Trophoblast cell (in vitro differentiated cells and primary cell): ENCODE results near the gene TMEM88.

ENCODE experiments used
- DNase-seq, 2 donors: peaks; one replicate each; pipeline ENCODE4 v3.0.0-alpha.2; 2016
- H2AFZ ChIP-seq: 2 replicates; pipeline ENCODE4 v1.6.1; 2013; ENCODE audit warnings: low read length, moderate library complexity, mild to moderate bottlenecking; ENCODE audit not compliant: insufficient read depth, poor library complexity
- H2AK5ac ChIP-seq: 2 replicates; pipeline ENCODE4 v1.6.1; 2013; ENCODE audit warnings: mild to moderate bottlenecking, low read length
- H2BK120ac ChIP-seq: 2 replicates; pipeline ENCODE4 v1.6.1; 2013; ENCODE audit warnings: low read length, mild to moderate bottlenecking, moderate library complexity; ENCODE audit not compliant: insufficient read depth, poor library complexity
- H2BK12ac ChIP-seq: 2 replicates; pipeline ENCODE4 v1.6.1; 2013; ENCODE audit warnings: mild to moderate bottlenecking, low read length, moderate library complexity
- H2BK5ac ChIP-seq: 2 replicates; pipeline ENCODE4 v1.6.1; 2013; ENCODE audit warnings: low read length, low read depth, moderate library complexity, mild to moderate bottlenecking; ENCODE audit not compliant: poor library complexity
- H3K14ac ChIP-seq: 2 replicates; pipeline ENCODE4 v1.6.1; 2013; ENCODE audit warnings: mild to moderate bottlenecking, low read length
- H3K18ac ChIP-seq: 2 replicates; pipeline ENCODE4 v1.6.1; 2013; ENCODE audit warnings: mild to moderate bottlenecking, low read length
- H3K23ac ChIP-seq: 2 replicates; pipeline ENCODE4 v1.6.1; 2013; ENCODE audit warnings: low read length
- H3K27ac ChIP-seq: 2 replicates; pipeline ENCODE4 v1.5.1; 2013; ENCODE audit warnings: low read depth, mild to moderate bottlenecking, inconsistent platforms, low read length, moderate library complexity
- H3K27me3 ChIP-seq: 2 replicates; pipeline ENCODE4 v1.6.1; 2013; ENCODE audit warnings: inconsistent platforms, mild to moderate bottlenecking, low read length, moderate library complexity; ENCODE audit not compliant: insufficient read depth
- H3K36me3 ChIP-seq, 2 experiments: 1 replicate in 1 of 2; 2 replicates in 1 of 2; pipeline ENCODE4 v1.6.1; 2013; ENCODE audit warnings: low read length in 2 of 2, mild to moderate bottlenecking in 2 of 2, moderate library complexity in 1 of 2; ENCODE audit not compliant: insufficient read depth in 2 of 2, control insufficient read depth in 1 of 2
- H3K4ac ChIP-seq: 2 replicates; pipeline ENCODE4 v1.6.1; 2013; ENCODE audit warnings: low read depth, mild to moderate bottlenecking, low read length, moderate library complexity
- H3K4me1 ChIP-seq, 2 experiments: 1 replicate in 1 of 2; 2 replicates in 1 of 2; pipeline ENCODE4 v1.6.1; 2013; ENCODE audit warnings: low read length in 2 of 2, mild to moderate bottlenecking in 2 of 2, moderate library complexity in 1 of 2; ENCODE audit not compliant: insufficient read depth in 2 of 2, control insufficient read depth in 1 of 2
- H3K4me2 ChIP-seq: 2 replicates; pipeline ENCODE4 v1.6.1; 2013; ENCODE audit warnings: inconsistent platforms, mild to moderate bottlenecking, low read length, moderate library complexity
- H3K4me3 ChIP-seq: 2 replicates; pipeline ENCODE4 v1.5.1; 2013; ENCODE audit warnings: mild to moderate bottlenecking, low read depth, low read length, inconsistent platforms
- H3K79me1 ChIP-seq: one replicate; pipeline ENCODE4 v1.6.1; 2013; ENCODE audit warnings: low read length
- H3K79me2 ChIP-seq: 2 replicates; pipeline ENCODE4 v1.6.1; 2013; ENCODE audit warnings: low read length, mild to moderate bottlenecking; ENCODE audit not compliant: control insufficient read depth, insufficient read depth, poor library complexity
- H3K9ac ChIP-seq: 2 replicates; pipeline ENCODE4 v1.6.1; 2013; ENCODE audit warnings: mild to moderate bottlenecking, low read length
- H3K9me3 ChIP-seq: 2 replicates; pipeline ENCODE4 v1.6.1; 2013; ENCODE audit warnings: low read depth, mild to moderate bottlenecking, control low read depth, inconsistent platforms, low read length; ENCODE audit not compliant: insufficient read depth
- H4K12ac ChIP-seq: 2 replicates; pipeline ENCODE4 v1.6.1; 2013; ENCODE audit warnings: low read depth, mild to moderate bottlenecking, low read length, moderate library complexity
- H4K8ac ChIP-seq: 2 replicates; pipeline ENCODE4 v1.6.1; 2013; ENCODE audit warnings: low read depth, mild to moderate bottlenecking, low read length, moderate library complexity
- H4K91ac ChIP-seq: one replicate; pipeline ENCODE4 v1.6.1; 2013; ENCODE audit warnings: low read depth, mild to moderate bottlenecking, low read length, moderate library complexity
- WGBS: extraction: QIAGEN DNeasy Blood & Tissue Kit; methylation state at CpG from one replicate; pipeline ENCODE4 v1.1.7; 2013; ENCODE audit warnings: missing lambda C conversion rate; ENCODE audit not compliant: insufficient read length, insufficient coverage; ENCODE audit errors: extremely low coverage; 5-methylcytosine and 5-hydroxymethylcytosine counted together

TMEM88 gene

GRCh38 chr17:7857713-7858521 lies 3.1 kb downstream of the TMEM88 start, which contains the start of gene CYB5D1:
Gene CYB5D1 (plus strand): TSS chr17:7858003. CDS start chr17:7858135, 132 bp downstream.
- DNase-seq: peak; percentile 80 to 91
- no CpG with 5 or more reads among the region's 48 CpGs for WGBS
- Histone ChIP-seq H3K18ac (peak within 1 kb of the TSS; percentile 62), H3K9me3 (peaks cover 3% of the 10 kb centered on the region), H3K4me3 (peak within 1 kb of the TSS; percentile 79), H3K27ac (peak within 1 kb of the TSS; percentile 97), H3K4ac (peak within 1 kb of the TSS; percentile 24), H3K36me3 (peaks cover 19 to 20% of the 10 kb centered on the region in 2 experiments), H2BK5ac (peak within 1 kb of the TSS; percentile 89), H4K12ac (peak within 1 kb of the TSS; percentile 81), H2AK5ac (no peak within 1 kb of the TSS), H4K8ac (peak within 1 kb of the TSS; percentile 96), H3K4me1 (peaks cover 18 to 31% of the 10 kb centered on the region in 2 experiments), H4K91ac (peak within 1 kb of the TSS; percentile 92), H3K9ac (peak within 1 kb of the TSS; percentile 98), H3K27me3 (no peaks in the 10 kb centered on the region), H2BK12ac (no peak within 1 kb of the TSS), H3K79me1 (peaks cover 19% of the 10 kb centered on the region), H3K4me2 (peak within 1 kb of the TSS; percentile 78), H2AFZ (peak within 1 kb of the TSS; percentile 86), H3K79me2 (peaks cover 2% of the 10 kb centered on the region), H3K14ac (peak within 1 kb of the TSS; percentile 82), H2BK120ac (peak within 1 kb of the TSS; percentile 75), H3K23ac (no peak within 1 kb of the TSS)

- H3K4me3 ChIP-seq: peak overlapping the region; percentile 73
- no peak overlapping the region for H2AFZ ChIP-seq
- no peak overlapping the region for H3K14ac ChIP-seq
- H4K12ac ChIP-seq: peak overlapping the region; percentile 19
- peak in 1 of 2 donors; percentile 31 for DNase-seq
- no peak overlapping the region for H3K27ac ChIP-seq
- peak overlapping the region; percentile 83 for H4K8ac ChIP-seq
- H2BK5ac ChIP-seq: no peak overlapping the region
- H3K4ac ChIP-seq: no peak overlapping the region
- no peaks in the 10 kb centered on the region for H3K9me3 ChIP-seq
- no peak overlapping the region for H2BK12ac ChIP-seq
- no peak overlapping the region for H2BK120ac ChIP-seq
- H3K9ac ChIP-seq: peak overlapping the region; percentile 13
- peak overlapping the region; percentile 24 for H3K18ac ChIP-seq
- peaks cover 18 to 26% of the 10 kb centered on the region in 2 experiments for H3K4me1 ChIP-seq
- H3K27me3 ChIP-seq: no peaks in the 10 kb centered on the region
- peaks cover 14 to 17% of the 10 kb centered on the region in 2 experiments for H3K36me3 ChIP-seq
- no peak overlapping the region for H2AK5ac ChIP-seq
- peaks cover 19% of the 10 kb centered on the region for H3K79me1 ChIP-seq
- no peak overlapping the region for H3K23ac ChIP-seq
- peaks cover 2% of the 10 kb centered on the region for H3K79me2 ChIP-seq
- H4K91ac ChIP-seq: no peak overlapping the region
- H3K4me2 ChIP-seq: peak overlapping the region; percentile 78
- WGBS: no CpG with 5 or more reads among the region's 20 CpGs
Measured at GRCh38 chr17:7858522-7858810, 3.6 kb downstream of the TMEM88 start.

GRCh38 chr17:7859028-7859427 lies 4.2 kb downstream of the TMEM88 start:
- H3K4me1 ChIP-seq: peaks cover 18 to 26% of the 10 kb centered on the region in 2 experiments
- no peak overlapping the region for H4K8ac ChIP-seq
- H3K4ac ChIP-seq: no peak overlapping the region
- no peak overlapping the region for H3K4me3 ChIP-seq
- peak overlapping the region; percentile 78 for H3K4me2 ChIP-seq
- H3K27me3 ChIP-seq: no peaks in the 10 kb centered on the region
- no peak overlapping the region for H2AK5ac ChIP-seq
- no peak for DNase-seq
- peaks cover 19% of the 10 kb centered on the region for H3K79me1 ChIP-seq
- peaks cover 9 to 15% of the 10 kb centered on the region in 2 experiments for H3K36me3 ChIP-seq
- no peak overlapping the region for H2AFZ ChIP-seq
- H2BK120ac ChIP-seq: no peak overlapping the region
- H2BK5ac ChIP-seq: no peak overlapping the region
- no CpG with 5 or more reads among the region's 8 CpGs for WGBS
- H3K9ac ChIP-seq: no peak overlapping the region
- H3K14ac ChIP-seq: no peak overlapping the region
- no peak overlapping the region for H2BK12ac ChIP-seq
- no peak overlapping the region for H3K18ac ChIP-seq
- no peak overlapping the region for H3K27ac ChIP-seq
- H3K9me3 ChIP-seq: no peaks in the 10 kb centered on the region
- no peak overlapping the region for H4K12ac ChIP-seq
- H3K79me2 ChIP-seq: peaks cover 2% of the 10 kb centered on the region
- no peak overlapping the region for H3K23ac ChIP-seq
- H4K91ac ChIP-seq: no peak overlapping the region

GRCh38 chr17:7862692-7863437 lies 8.0 kb downstream of the TMEM88 start:
- Histone ChIP-seq H3K79me2 (no peaks in the 10 kb centered on the region), H2BK120ac (no peak overlapping the region), H3K14ac (no peak overlapping the region), H4K8ac (no peak overlapping the region), H2BK5ac (no peak overlapping the region), H4K91ac (no peak overlapping the region), H3K9ac (no peak overlapping the region), H3K4me2 (no peak overlapping the region), H3K23ac (no peak overlapping the region), H3K79me1 (peaks cover 3% of the 10 kb centered on the region), H2BK12ac (no peak overlapping the region), H3K27ac (no peak overlapping the region), H3K27me3 (no peaks in the 10 kb centered on the region), H2AK5ac (no peak overlapping the region), H3K36me3 (peaks cover 6 to 16% of the 10 kb centered on the region in 2 experiments), H2AFZ (no peak overlapping the region), H3K4me3 (no peak overlapping the region), H4K12ac (no peak overlapping the region), H3K4me1 (peaks cover 3 to 7% of the 10 kb centered on the region in 2 experiments), H3K18ac (no peak overlapping the region), H3K4ac (no peak overlapping the region), H3K9me3 (no peaks in the 10 kb centered on the region)
- no CpG with 5 or more reads among the region's 3 CpGs for WGBS
- DNase-seq: peak in 1 of 2 donors; percentile 50
